KG1 (cell line): ENCODE results near the gene BPIFB4.
"Not testable (repeated sequence)": the region's sequence is repeated elsewhere in the genome, so short reads cannot be mapped to it uniquely, and the experiment has no call there.

Experiments
- DNase-seq: peaks from one replicate; lab custom pipeline; 2025; lab: John Stamatoyannopoulos, UW

BPIFB4 gene

GRCh38 chr20:33119725-33120720 lies 40.6 kb downstream of the BPIFB4 start:
- DNase-seq = no peak

DNA sequence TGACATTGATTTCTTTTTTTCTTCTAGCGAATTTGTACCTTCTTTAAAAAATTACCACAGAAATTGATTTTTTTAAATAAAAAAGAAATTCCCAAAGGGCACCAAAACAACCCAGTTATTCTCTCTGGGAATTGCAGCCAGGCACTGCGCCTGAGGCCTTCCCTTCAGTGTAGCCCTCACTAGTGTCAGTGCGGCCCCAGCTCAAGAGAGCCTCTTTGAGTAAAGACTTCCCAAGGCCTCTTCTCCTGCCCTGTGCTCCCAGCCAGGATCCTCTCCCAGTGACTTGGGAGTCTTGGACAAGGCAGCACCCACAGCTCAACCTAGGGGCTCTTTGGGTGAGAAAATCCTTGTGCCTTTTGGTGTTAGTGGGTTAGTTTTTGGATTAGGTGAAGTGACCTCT lies 41.5 kb downstream of the BPIFB4 start:
- DNase-seq = no peak

DNA sequence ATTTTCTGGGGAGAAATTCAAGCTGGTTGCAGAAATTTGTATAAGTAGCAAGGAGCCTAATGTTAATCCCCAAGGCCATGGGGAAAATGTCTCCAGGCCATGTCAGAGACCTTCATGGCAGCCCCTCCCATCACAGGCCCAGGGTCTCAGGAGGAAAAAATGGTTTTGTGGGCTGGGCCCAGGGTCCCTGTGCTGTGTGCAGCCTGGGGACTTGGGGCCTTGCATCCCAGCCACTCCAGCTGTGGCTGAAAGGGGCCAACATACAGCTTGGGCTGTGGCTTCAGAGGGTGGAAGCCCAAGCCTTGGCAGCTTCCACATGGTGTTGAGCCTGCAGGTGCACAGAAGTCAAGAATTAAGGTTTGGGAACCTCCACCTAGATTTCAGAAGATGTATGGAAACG lies 42.9 kb downstream of the BPIFB4 start:
- not testable (repeated sequence) for DNase-seq

GRCh38 chr20:33124261-33124660 lies 44.8 kb downstream of the BPIFB4 start:
- DNase-seq = no peak

DNA sequence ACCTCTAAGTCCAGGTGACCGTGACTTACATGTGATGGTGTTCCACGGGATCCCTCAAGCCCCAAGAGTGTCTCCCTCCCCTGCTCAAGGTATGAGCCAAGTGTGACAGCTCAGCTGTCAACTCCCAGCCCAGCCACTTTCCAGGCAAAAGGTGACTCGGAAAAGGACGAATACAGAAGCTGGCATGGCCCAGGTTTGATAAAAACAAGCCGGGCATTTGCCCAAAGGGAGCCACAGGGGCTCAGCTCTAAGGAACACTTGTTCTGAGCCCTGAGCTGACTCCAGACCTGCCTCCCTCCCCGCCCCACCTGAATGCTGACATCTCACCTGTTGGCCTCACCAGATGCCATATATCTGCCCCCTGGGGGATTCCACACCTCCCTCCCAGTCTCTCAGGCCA lies 45.6 kb downstream of the BPIFB4 start:
- no peak for DNase-seq

DNA sequence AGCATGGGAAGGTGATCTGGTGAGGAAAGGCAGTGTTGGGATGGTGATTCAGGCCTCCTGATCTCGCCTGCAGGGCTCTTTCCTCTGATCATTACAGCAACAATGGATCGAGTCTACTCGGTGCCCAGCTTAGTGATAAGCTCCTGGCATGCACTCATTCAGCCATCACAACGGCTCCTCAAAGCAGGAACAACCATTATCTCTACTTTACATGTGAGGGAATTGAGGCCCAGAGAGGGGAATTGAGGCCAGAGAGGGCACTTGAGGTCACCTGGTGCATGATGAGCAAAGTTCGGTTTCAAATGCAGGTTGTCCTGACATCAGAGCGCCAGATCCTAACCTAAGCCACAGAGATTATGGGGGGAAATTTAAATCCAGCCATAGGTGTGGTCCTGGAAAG lies 46.5 kb downstream of the BPIFB4 start:
- no peak for DNase-seq

- no peak for DNase-seq
These were observed 48.1 kb downstream of the BPIFB4 start for GRCh38 chr20:33127422-33128097.

DNA sequence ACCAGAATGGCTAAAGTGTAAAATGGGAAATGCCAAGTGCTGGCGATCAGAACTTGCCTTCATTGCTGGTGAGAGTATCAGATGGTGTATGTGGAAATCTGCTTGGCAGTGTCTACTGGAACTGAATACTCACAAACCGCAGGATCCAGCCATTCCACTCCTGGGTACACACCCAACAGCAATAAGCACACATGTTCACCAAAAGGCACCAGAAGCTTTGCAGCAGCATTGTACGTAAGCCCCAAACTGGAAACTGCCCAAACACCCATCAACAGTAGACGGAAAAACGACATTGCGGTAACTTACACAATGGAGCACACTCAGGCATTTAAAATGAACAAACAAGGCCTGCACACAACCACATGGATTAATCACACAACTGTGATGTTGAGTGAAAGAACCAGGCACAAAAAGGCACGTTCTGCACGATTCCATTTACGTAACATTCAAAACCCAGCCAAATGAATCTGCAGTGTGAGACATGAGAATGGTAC lies 51.2 kb downstream of the BPIFB4 start:
- DNase-seq = no peak

GRCh38 chr20:33131949-33132473 lies 52.6 kb downstream of the BPIFB4 start:
- no peak for DNase-seq

DNA sequence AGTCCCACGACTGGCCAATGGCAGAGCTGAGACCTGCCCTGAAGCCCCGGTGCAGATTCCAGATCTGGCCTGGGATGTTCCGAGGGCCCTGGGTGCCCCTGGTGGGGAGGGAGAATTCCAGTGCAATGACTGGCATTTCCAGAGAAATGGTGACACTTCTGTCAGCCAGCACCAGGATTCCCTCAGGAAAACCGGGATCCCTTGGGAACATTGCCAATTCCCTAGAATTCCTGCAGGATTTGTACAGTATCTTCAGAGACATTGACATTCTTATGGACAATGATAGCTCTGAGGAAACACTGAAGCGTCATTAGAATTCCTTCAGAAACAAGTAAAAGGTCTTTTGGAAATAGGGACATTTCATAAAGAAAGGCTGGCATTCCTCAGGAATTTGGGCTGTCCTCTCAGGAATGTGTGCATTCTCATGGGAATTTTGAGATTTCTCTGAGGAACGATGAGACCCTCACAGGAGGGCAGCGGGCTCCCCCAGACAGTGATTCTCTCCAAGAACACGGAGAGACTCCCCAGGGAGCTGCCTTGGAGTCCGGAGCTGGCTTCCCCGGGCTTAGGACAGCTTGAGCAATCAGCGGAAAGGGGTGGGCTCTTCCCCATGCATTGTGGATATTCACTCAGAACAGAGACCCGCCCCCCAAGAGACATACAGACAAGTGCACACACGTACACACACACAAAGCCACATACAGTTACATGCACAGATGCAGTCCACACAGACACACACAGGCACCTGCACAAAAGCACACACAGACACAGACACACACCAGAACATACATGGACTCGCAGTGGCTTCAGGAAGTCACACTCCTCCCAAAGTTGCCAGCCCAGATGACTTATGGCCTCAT lies 53.3 kb downstream of the BPIFB4 start:
- no peak for DNase-seq

GRCh38 chr20:33133373-33133941 lies 54.0 kb downstream of the BPIFB4 start:
- DNase-seq = no peak

GRCh38 chr20:33137195-33137594 lies 57.8 kb downstream of the BPIFB4 start:
- no peak for DNase-seq

GRCh38 chr20:33139467-33139866 lies 60.0 kb downstream of the BPIFB4 start:
- no peak for DNase-seq

- DNase-seq = no peak
These were observed 66.1 kb downstream of the BPIFB4 start for GRCh38 chr20:33145521-33145920.

DNA sequence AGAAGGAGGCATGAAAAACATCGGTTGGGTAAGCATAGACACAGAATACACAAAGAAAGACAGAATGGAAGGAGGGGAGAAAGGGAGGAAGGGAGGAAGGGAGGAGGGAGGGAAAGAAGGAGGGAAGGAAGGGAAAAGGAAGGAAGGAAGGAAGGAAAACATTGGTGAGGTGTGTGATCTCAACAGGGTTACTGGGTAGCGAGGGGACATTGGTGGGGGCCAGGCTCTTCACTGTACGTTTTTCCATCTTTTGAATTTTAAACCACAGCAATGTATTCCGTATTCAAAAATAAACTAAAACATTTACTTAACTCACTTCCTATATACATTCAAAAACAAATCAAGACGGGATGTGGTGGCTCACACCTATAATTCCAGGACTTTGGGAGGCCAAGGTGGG lies 67.9 kb downstream of the BPIFB4 start:
- DNase-seq = no peak

GRCh38 chr20:33148040-33148439 lies 68.6 kb downstream of the BPIFB4 start:
- DNase-seq = no peak

- no peak for DNase-seq
These were observed 74.8 kb downstream of the BPIFB4 start for GRCh38 chr20:33154252-33154651.

- no peak for DNase-seq
These were observed 79.4 kb downstream of the BPIFB4 start for GRCh38 chr20:33158637-33159385.

- no peak for DNase-seq
These were observed 80.3 kb downstream of the BPIFB4 start for GRCh38 chr20:33159713-33160112.

DNA sequence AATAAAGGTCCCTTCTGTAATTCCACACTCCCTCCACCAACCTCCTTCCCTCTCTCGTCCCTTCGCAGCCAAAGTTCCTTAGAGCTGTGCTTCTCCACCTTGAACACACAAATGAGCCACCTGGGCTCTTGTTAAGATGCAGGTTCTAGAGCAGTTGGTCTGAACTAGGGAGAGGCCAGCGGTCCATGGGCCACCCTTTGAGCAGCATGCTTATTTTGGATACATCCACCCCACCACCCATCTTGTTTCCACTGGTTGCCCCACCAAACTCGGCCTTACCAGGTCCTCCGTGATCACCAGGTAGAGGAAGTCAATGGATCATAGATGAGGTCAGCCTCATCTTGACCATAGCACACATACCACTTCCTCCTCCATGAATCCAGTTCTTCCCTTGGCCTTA lies 81.2 kb downstream of the BPIFB4 start:
- no peak for DNase-seq
